ENCODE measurements around the gene TRIM28. TPM values are rescaled to one million over a fixed set of nuclear protein-coding genes. Genes with fewer than 3 reads are reported as not detected.

The TRIM28 gene
- total RNA-seq, 1 donor from 2014 or later, result 351 TPM

DNA sequence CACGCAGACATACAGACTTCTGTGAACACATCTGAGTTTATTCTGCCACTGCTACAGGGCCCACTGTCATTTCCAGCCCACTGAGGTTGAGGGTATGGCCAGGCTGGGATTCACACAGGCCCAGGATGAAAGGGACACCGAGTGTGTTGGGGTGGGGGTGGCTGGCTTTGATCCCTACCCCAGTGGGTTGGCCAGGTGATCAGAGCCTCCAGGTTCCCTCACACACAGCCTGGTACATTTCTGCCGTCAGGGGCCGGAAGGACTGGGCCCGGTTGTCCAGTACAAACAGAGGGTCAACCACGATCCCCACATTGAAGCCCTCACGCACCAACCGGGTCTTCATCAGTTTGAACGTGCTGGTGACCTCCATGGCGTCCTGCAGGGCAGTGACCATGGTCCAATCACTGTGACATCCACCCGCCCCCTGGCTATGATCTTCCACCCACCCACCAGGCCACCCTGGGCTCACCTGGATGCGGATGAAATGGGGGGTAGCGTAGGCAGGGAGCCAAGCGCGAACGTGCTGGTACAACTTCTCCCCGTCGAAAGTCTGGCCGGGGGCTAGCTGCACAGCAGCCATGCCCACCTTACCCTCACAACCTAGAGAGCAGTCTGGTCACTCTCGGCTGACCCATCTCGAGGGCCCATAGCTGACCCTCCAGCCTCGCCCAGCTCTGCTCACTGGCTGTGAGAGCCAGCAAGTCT is 45.4 kb upstream of the TRIM28 start:
- H3K27ac ChIP-seq (ENCODE audit: low read depth, low read length), result no peak overlapping the region
- no peaks in the 10 kb centered on the region for H3K79me2 ChIP-seq (ENCODE audit: insufficient read depth, low read length)
- H3K27me3 ChIP-seq (ENCODE audit: insufficient read depth, low read length), result no peaks in the 10 kb centered on the region
- FAIRE-seq (no peak), DNase-seq (ENCODE audit: low read depth) (no peak)
- H3K36me3 Mint-ChIP-seq (ENCODE audit: low read depth, unreplicated experiment), result peaks cover 8% of the 10 kb centered on the region
- H3K4me2 ChIP-seq (ENCODE audit: low read length), result peak overlapping the region; percentile 93
- no peaks in the 10 kb centered on the region for H3K36me3 ChIP-seq (ENCODE audit: insufficient read depth, low read length)
- peaks cover 8% of the 10 kb centered on the region for H3K4me1 Mint-ChIP-seq (ENCODE audit: low read depth, unreplicated experiment)
- H3K27me3 Mint-ChIP-seq (ENCODE audit: low read depth, unreplicated experiment), result no peaks in the 10 kb centered on the region
- peak overlapping the region; percentile 66 for H2AFZ ChIP-seq (ENCODE audit: low read depth, low read length)
- no peak for TF ChIP-seq EZH2 (IDR thresholded peaks at IDR 0.05; ENCODE audit: insufficient read depth, low read length)
- no peak for TF ChIP-seq CTCF (IDR thresholded peaks at IDR 0.05; ENCODE audit: insufficient read depth, low read depth, low read length)
- no peaks in the 10 kb centered on the region for H3K9me3 Mint-ChIP-seq (ENCODE audit: unreplicated experiment)
- peaks cover 4% of the 10 kb centered on the region for H3K9me3 ChIP-seq (ENCODE audit: insufficient read depth, low read depth, low read length)
- peak overlapping the region; percentile 91 for H3K4me3 Mint-ChIP-seq (ENCODE audit: unreplicated experiment)
- peaks cover 4% of the 10 kb centered on the region for H3K4me1 ChIP-seq (ENCODE audit: insufficient read depth, low read length)
- no peaks in the 10 kb centered on the region for H4K20me1 ChIP-seq (ENCODE audit: insufficient read depth, low read length)
- H3K9ac ChIP-seq (ENCODE audit: low read length), result no peak overlapping the region
- peak overlapping the region; percentile 41 for H3K27ac Mint-ChIP-seq (ENCODE audit: unreplicated experiment)
- H3K4me3 ChIP-seq (ENCODE audit: insufficient read depth, low read depth, low read length), result peak overlapping the region; percentile 48

GRCh38 chr19:58499021-58499927 is 44.6 kb upstream of the TRIM28 start:
- FAIRE-seq (no peak), DNase-seq (ENCODE audit: low read depth) (peak; percentile 92)
- peak overlapping the region; percentile 93 for H3K4me2 ChIP-seq (ENCODE audit: low read length)
- no peaks in the 10 kb centered on the region for H4K20me1 ChIP-seq (ENCODE audit: insufficient read depth, low read length)
- Mint-ChIP-seq H3K4me3 (ENCODE audit: unreplicated experiment) (peak overlapping the region; percentile 91), H3K9me3 (ENCODE audit: unreplicated experiment) (no peaks in the 10 kb centered on the region), H3K36me3 (ENCODE audit: low read depth, unreplicated experiment) (peaks cover 8% of the 10 kb centered on the region), H3K27ac (ENCODE audit: unreplicated experiment) (peak overlapping the region; percentile 79), H3K27me3 (ENCODE audit: low read depth, unreplicated experiment) (no peaks in the 10 kb centered on the region), H3K4me1 (ENCODE audit: low read depth, unreplicated experiment) (peaks cover 8% of the 10 kb centered on the region)
- H2AFZ ChIP-seq (ENCODE audit: low read depth, low read length), result peak overlapping the region; percentile 87
- TF ChIP-seq EZH2 (IDR thresholded peaks at IDR 0.05; ENCODE audit: insufficient read depth, low read length) (no peak), CTCF (IDR thresholded peaks at IDR 0.05; ENCODE audit: insufficient read depth, low read depth, low read length) (peak; percentile 23)
- peak overlapping the region; percentile 71 for H3K9ac ChIP-seq (ENCODE audit: low read length)
- H3K4me1 ChIP-seq (ENCODE audit: insufficient read depth, low read length), result peaks cover 4% of the 10 kb centered on the region
- no peaks in the 10 kb centered on the region for H3K79me2 ChIP-seq (ENCODE audit: insufficient read depth, low read length)
- H3K36me3 ChIP-seq (ENCODE audit: insufficient read depth, low read length), result no peaks in the 10 kb centered on the region
- H3K9me3 ChIP-seq (ENCODE audit: insufficient read depth, low read depth, low read length), result peaks cover 4% of the 10 kb centered on the region
- H3K27me3 ChIP-seq (ENCODE audit: insufficient read depth, low read length), result no peaks in the 10 kb centered on the region
- H3K27ac ChIP-seq (ENCODE audit: low read depth, low read length), result peak overlapping the region; percentile 38
- H3K4me3 ChIP-seq (ENCODE audit: insufficient read depth, low read depth, low read length), result peak overlapping the region; percentile 66
